GM23248 (cell line): ENCODE results near the gene KCND2. TPM values are rescaled to one million over a fixed set of nuclear protein-coding genes. Genes with fewer than 3 reads are reported as not detected.

ENCODE experiments used
- DNase-seq: peaks from one replicate; pipeline ENCODE4 v3.0.0-alpha.2; 2015
- H2AFZ ChIP-seq: fragments of 200-600 bp; sonication (generic); 2 replicates; pipeline ENCODE4 v1.6.1; 2016; ENCODE audit warnings: antibody characterized with exemption
- H3F3A ChIP-seq: fragments of 200-600 bp; sonication (generic); 2 replicates; pipeline ENCODE4 v1.6.1; 2016; ENCODE audit warnings: mild to moderate bottlenecking, antibody characterized with exemption, mixed run types; ENCODE audit not compliant: insufficient read depth
- H3K27ac ChIP-seq: fragments of 200-600 bp; sonication (generic); 2 replicates; pipeline ENCODE4 v1.5.1; 2016; ENCODE audit warnings: mild to moderate bottlenecking
- H3K27me3 ChIP-seq: fragments of 200-600 bp; sonication (generic); replicated peaks from 2 replicates; pipeline ENCODE4 v1.6.1; 2016; ENCODE audit warnings: mild to moderate bottlenecking; ENCODE audit not compliant: insufficient read depth
- H3K36me3 ChIP-seq: fragments of 200-600 bp; sonication (generic); 2 replicates; pipeline ENCODE4 v1.6.1; 2016; ENCODE audit warnings: low read depth, mild to moderate bottlenecking
- H3K4me1 ChIP-seq: fragments of 200-600 bp; sonication (generic); 2 replicates; pipeline ENCODE4 v1.6.1; 2016; ENCODE audit warnings: mild to moderate bottlenecking; ENCODE audit not compliant: insufficient read depth
- H3K4me2 ChIP-seq: fragments of 200-600 bp; sonication (generic); one replicate; pipeline ENCODE4 v1.6.1; 2016; ENCODE audit warnings: mild to moderate bottlenecking; ENCODE audit not compliant: unreplicated experiment
- H3K4me3 ChIP-seq: fragments of 200-600 bp; sonication (generic); 2 replicates; pipeline ENCODE4 v1.5.1; 2016; ENCODE audit warnings: mild to moderate bottlenecking
- H3K79me2 ChIP-seq: fragments of 200-600 bp; sonication (generic); 2 replicates; pipeline ENCODE4 v1.6.1; 2016; ENCODE audit warnings: mild to moderate bottlenecking; ENCODE audit not compliant: insufficient read depth
- H3K9ac ChIP-seq: fragments of 200-600 bp; sonication (generic); 2 replicates; pipeline ENCODE4 v1.6.1; 2016; ENCODE audit warnings: mild to moderate bottlenecking
- H3K9me2 ChIP-seq: fragments of 200-600 bp; sonication (generic); 2 replicates; pipeline ENCODE4 v1.6.1; 2016; ENCODE audit warnings: mixed run types, mild to moderate bottlenecking, moderate library complexity; ENCODE audit not compliant: insufficient read depth
- H3K9me3 ChIP-seq: fragments of 200-600 bp; sonication (generic); one replicate; pipeline ENCODE4 v1.6.1; 2017; ENCODE audit warnings: low read depth
- H4K20me1 ChIP-seq: fragments of 200-600 bp; sonication (generic); 2 replicates; pipeline ENCODE4 v1.6.0; 2016; ENCODE audit not compliant: insufficient read depth
- EZH2 ChIP-seq: fragments of 200-600 bp; sonication (generic); IDR thresholded peaks from 2 replicates; pipeline ENCODE4 v1.6.1; 2018; ENCODE audit warnings: antibody characterized with exemption, mild to moderate bottlenecking; ENCODE audit not compliant: insufficient read depth, poor library complexity, severe bottlenecking
- EZH2phosphoT487 ChIP-seq: fragments of 200-600 bp; sonication (generic); IDR thresholded peaks from 2 replicates; pipeline ENCODE4 v1.6.1; 2018; ENCODE audit warnings: antibody characterized with exemption, moderate library complexity, mild to moderate bottlenecking, low read depth; ENCODE audit not compliant: insufficient read depth
- WGBS, 2 experiments: methylation state at CpG; one replicate each; pipeline ENCODE4 v1.1.6; 2015 to 2017; ENCODE audit warnings: low lambda C conversion rate in 2 of 2, low coverage in 1 of 2; ENCODE audit errors: missing lambda C conversion rate in 2 of 2; 5-methylcytosine and 5-hydroxymethylcytosine counted together
- in situ Hi-C: fragments of 300-500 bp; cut with MboI; formaldehyde crosslinking; loops from 2 replicates; pipeline ENCODE4 v1.15.0; 2020
- polyA plus RNA-seq: library from polyadenylated mRNA; unstranded; fragments of >200 nt; fragmentation: Nextera tagmentation; extraction: Ambion mirVana; gene quantifications from 2 replicates; pipeline ENCODE4 v1.2.1, GENCODE V29; 2016
- total RNA-seq: library from RNA; depleted of rRNA; stranded (reverse); fragments of >200 nt; shearing (Covaris generic); gene quantifications from 2 replicates; pipeline ENCODE4 v1.2.3, GENCODE V29; 2014

Gene KCND2
- total and polyA plus RNA-seq, 2 experiments from 2014 or later: 0.35 to 1.5 TPM

DNA sequence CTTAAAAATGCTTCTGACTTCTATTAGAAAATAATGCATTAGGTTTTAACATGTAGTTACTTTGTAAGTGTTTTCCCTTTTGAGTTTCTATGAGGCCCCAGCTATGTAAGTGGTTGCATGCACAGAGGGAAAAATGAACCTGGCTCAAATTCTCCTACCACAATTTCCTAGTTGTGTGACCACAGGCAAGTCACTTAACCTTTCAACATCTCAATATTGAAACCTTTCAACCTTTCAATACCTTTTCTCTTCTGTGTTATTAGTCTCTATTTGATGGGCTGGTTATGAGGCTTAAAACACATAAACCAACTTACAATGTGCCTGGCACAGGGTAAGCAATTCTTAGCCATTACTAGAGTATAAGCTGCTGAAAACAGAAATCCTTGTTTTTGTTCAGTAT is 203.0 kb downstream of the KCND2 start:
- no peak overlapping the region for H3K27ac ChIP-seq
- in situ Hi-C loops: no loop called here
- no peak overlapping the region for H2AFZ ChIP-seq
- DNase-seq: no peak
- no peak overlapping the region for H3K4me3 ChIP-seq
- no peaks in the 10 kb centered on the region for H3F3A ChIP-seq
- H3K79me2 ChIP-seq: no peaks in the 10 kb centered on the region
- H3K9ac ChIP-seq: no peak overlapping the region
- no peaks in the 10 kb centered on the region for H3K9me2 ChIP-seq
- H3K4me1 ChIP-seq: no peaks in the 10 kb centered on the region
- TF ChIP-seq EZH2 (no peak), EZH2phosphoT487 (no peak)
- no peaks in the 10 kb centered on the region for H3K9me3 ChIP-seq
- no peak overlapping the region for H3K4me2 ChIP-seq
- H3K27me3 ChIP-seq: no peaks in the 10 kb centered on the region
- no peaks in the 10 kb centered on the region for H4K20me1 ChIP-seq
- H3K36me3 ChIP-seq: no peaks in the 10 kb centered on the region

- no peak overlapping the region for H2AFZ ChIP-seq
- H3K9me2 ChIP-seq: no peaks in the 10 kb centered on the region
- H4K20me1 ChIP-seq: no peaks in the 10 kb centered on the region
- H3K4me1 ChIP-seq: no peaks in the 10 kb centered on the region
- no peak overlapping the region for H3K9ac ChIP-seq
- 60 to 64% methylated on average over 2 of the region's 2 CpGs for WGBS, 2 experiments
- H3F3A ChIP-seq: no peaks in the 10 kb centered on the region
- no peaks in the 10 kb centered on the region for H3K9me3 ChIP-seq
- H3K27ac ChIP-seq: no peak overlapping the region
- no peak for DNase-seq
- in situ Hi-C loops: no loop called here
- no peaks in the 10 kb centered on the region for H3K27me3 ChIP-seq
- H3K4me3 ChIP-seq: no peak overlapping the region
- no peak for TF ChIP-seq EZH2
- TF ChIP-seq EZH2phosphoT487: no peak
- H3K36me3 ChIP-seq: no peaks in the 10 kb centered on the region
- no peaks in the 10 kb centered on the region for H3K79me2 ChIP-seq
- no peak overlapping the region for H3K4me2 ChIP-seq
Observed at GRCh38 chr7:120480472-120480871, 207.5 kb downstream of the KCND2 start.

GRCh38 chr7:120480930-120481329 is 208.0 kb downstream of the KCND2 start:
- no peak for TF ChIP-seq EZH2
- no peak for TF ChIP-seq EZH2phosphoT487
- no peak overlapping the region for H3K9ac ChIP-seq
- H3K9me2 ChIP-seq: no peaks in the 10 kb centered on the region
- no peaks in the 10 kb centered on the region for H3K79me2 ChIP-seq
- H3K4me2 ChIP-seq: no peak overlapping the region
- H3K9me3 ChIP-seq: no peaks in the 10 kb centered on the region
- no peak overlapping the region for H3K27ac ChIP-seq
- in situ Hi-C loops: no loop called here
- DNase-seq: no peak
- H2AFZ ChIP-seq: no peak overlapping the region
- no peaks in the 10 kb centered on the region for H3K36me3 ChIP-seq
- H3K4me1 ChIP-seq: no peaks in the 10 kb centered on the region
- WGBS, 2 experiments: 59 to 61% methylated on average over 5 of the region's 5 CpGs
- no peaks in the 10 kb centered on the region for H4K20me1 ChIP-seq
- H3K27me3 ChIP-seq: no peaks in the 10 kb centered on the region
- no peaks in the 10 kb centered on the region for H3F3A ChIP-seq
- no peak overlapping the region for H3K4me3 ChIP-seq

GRCh38 chr7:120486164-120486563 is 213.2 kb downstream of the KCND2 start:
- Histone ChIP-seq H3K9me3 (no peaks in the 10 kb centered on the region), H3K27me3 (no peaks in the 10 kb centered on the region), H3K4me2 (no peak overlapping the region), H3K9me2 (no peaks in the 10 kb centered on the region), H3K4me1 (no peaks in the 10 kb centered on the region), H3F3A (no peaks in the 10 kb centered on the region), H3K9ac (no peak overlapping the region), H3K4me3 (no peak overlapping the region), H2AFZ (no peak overlapping the region), H3K79me2 (no peaks in the 10 kb centered on the region), H3K36me3 (no peaks in the 10 kb centered on the region), H4K20me1 (no peaks in the 10 kb centered on the region), H3K27ac (no peak overlapping the region)
- in situ Hi-C loops: no loop called here
- no peak for DNase-seq
- TF ChIP-seq EZH2phosphoT487: no peak
- TF ChIP-seq EZH2: no peak
- 34 to 37% methylated on average over 1 of the region's 1 CpG for WGBS, 2 experiments

DNA sequence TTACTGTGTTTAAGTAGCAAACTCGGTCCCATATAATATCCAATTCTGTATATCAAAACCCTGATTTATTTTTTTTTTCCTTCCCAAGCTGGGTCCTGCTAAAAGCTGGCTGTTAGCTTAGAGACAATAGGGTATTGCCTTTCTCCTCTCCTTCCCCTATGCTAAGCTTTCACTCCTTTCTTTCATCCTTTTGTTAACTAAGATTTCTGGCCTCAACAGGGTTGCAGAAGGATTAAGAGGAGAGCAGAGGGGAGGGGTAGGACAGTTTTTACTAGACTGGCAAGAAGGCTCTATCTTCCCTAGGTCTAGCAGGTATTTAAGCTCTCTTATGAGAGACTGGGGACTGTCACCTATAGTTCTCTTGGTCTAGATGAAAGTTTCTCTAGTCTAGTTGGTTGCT is 229.2 kb downstream of the KCND2 start:
- Histone ChIP-seq H2AFZ (no peak overlapping the region), H4K20me1 (0 out of 2 replicates have a peak, but pooled peaks cover 3% of the 10 kb centered on the region), H3F3A (no peaks in the 10 kb centered on the region), H3K27ac (no peak overlapping the region), H3K9ac (no peak overlapping the region), H3K9me2 (no peaks in the 10 kb centered on the region), H3K9me3 (no peaks in the 10 kb centered on the region), H3K79me2 (no peaks in the 10 kb centered on the region), H3K4me3 (no peak overlapping the region), H3K27me3 (no peaks in the 10 kb centered on the region), H3K4me1 (no peaks in the 10 kb centered on the region), H3K4me2 (no peak overlapping the region), H3K36me3 (no peaks in the 10 kb centered on the region)
- no peak for DNase-seq
- WGBS, 2 experiments: 11 to 21% methylated on average over 1 of the region's 1 CpG
- in situ Hi-C loops: no loop called here
- TF ChIP-seq EZH2phosphoT487: no peak
- no peak for TF ChIP-seq EZH2
